GM10248 (cell line): Measurements from ENCODE around the gene DECR2.

Experiments used
- CTCF ChIA-PET: fragments of 300-600 bp; sonication (Branson Sonifier 250); formaldehyde crosslinking; extraction: SDS; loops from one replicate; lab custom pipeline; 2021; ENCODE audit warnings: antibody characterized with exemption; lab: Yijun Ruan, JAX
- POLR2A ChIA-PET: fragments of 350-650 bp; sonication (Branson Sonifier 250); formaldehyde crosslinking; extraction: SDS; loops from one replicate; lab custom pipeline; 2020; ENCODE audit warnings: antibody characterized with exemption; lab: Yijun Ruan, JAX
- DNase-seq: peaks from one replicate; pipeline ENCODE4 v3.0.0; 2012; ENCODE audit errors: extremely low spot score
- CTCF ChIP-seq: IDR thresholded peaks from 2 replicates; pipeline ENCODE4 v1.5.1; 2012; ENCODE audit warnings: mild to moderate bottlenecking, low read depth; ENCODE audit errors: extremely low read depth, missing control alignments, control extremely low read depth

The DECR2 gene

GRCh38 chr16:370979-371514, 30.6 kb upstream of the DECR2 start:
- ChIA-PET POLR2A (no interaction called here), CTCF (interaction anchor here (1.1 to 1.3 kb wide), 4 partner anchors 9 to 274 kb away, joined by 4 to 6 read pairs (median 4); no protein-coding TSS in a partner anchor)
- no peak for TF ChIP-seq CTCF
- DNase-seq: no peak

- no peak for DNase-seq
- TF ChIP-seq CTCF: no peak
- POLR2A ChIA-PET: interaction anchor here (0.9 kb wide), 1 partner anchor 294 kb away, joined by 3 read pairs; no protein-coding TSS in a partner anchor
- CTCF ChIA-PET: interaction anchor here (1.1 kb wide), 1 partner anchor 275 kb away, joined by 5 read pairs; no protein-coding TSS in a partner anchor
Measured at GRCh38 chr16:371515-372301, 30.0 kb upstream of the DECR2 start.

- no peak for TF ChIP-seq CTCF
- DNase-seq: no peak
- ChIA-PET POLR2A (interaction anchor here (0.9 kb wide), 1 partner anchor 295 kb away, joined by 3 read pairs; no protein-coding TSS in a partner anchor), CTCF (no interaction called here)
Measured at GRCh38 chr16:372302-372983, 29.2 kb upstream of the DECR2 start.

GRCh38 chr16:373020-373598, 28.6 kb upstream of the DECR2 start:
- POLR2A ChIA-PET: no interaction called here
- CTCF ChIA-PET: no interaction called here
- DNase-seq: no peak
- TF ChIP-seq CTCF: no peak

- CTCF ChIA-PET: no interaction called here
- TF ChIP-seq CTCF: no peak
- no peak for DNase-seq
- POLR2A ChIA-PET: no interaction called here
Measured at GRCh38 chr16:373848-374615, 27.7 kb upstream of the DECR2 start.

GRCh38 chr16:374616-374926, 27.1 kb upstream of the DECR2 start:
- TF ChIP-seq CTCF: no peak
- POLR2A ChIA-PET: no interaction called here
- DNase-seq: no peak
- CTCF ChIA-PET: interaction anchor here (0.8 kb wide), 1 partner anchor 278 kb away, joined by 3 read pairs; no protein-coding TSS in a partner anchor
